Measurements from ENCODE around the gene KASH5.
"Not testable (repeated sequence)": the region's sequence is repeated elsewhere in the genome, so short reads cannot be mapped to it uniquely, and the experiment has no call there.

KASH5 gene

DNA sequence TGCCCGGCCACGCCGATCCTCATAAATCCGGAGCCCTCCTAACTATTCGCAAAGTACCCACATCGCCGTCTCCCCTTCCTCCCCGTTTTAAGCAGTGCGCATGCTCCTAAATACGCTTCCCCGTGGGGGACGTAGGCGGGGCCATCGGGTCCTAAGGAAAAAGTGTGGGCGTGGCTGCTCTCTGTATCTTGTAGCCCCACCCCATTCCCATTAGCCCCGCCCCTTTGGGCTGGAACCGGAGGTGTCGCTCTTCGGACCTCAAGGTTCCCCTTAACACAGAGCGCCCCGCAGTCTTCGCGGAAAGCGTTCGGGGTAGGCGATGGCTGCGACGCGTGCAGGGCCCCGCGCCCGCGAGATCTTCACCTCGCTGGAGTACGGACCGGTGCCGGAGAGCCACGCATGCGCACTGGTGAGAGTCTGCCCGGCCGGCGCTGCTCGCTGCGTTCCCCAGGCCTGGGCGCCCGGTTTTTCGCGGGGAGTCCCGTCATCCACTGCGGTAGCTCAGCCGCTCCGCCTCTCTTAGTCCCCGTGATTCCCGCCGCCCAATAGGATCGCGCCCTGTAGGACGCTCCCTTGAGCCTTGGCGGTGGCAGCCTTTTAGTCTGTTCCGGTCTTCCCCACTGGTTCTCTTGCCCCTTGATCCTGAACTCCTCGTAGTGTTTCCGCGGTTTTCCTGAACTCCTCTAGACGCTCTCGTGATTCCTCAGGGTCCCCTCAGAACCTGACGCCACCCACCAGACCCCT, 65.1 kb downstream of the KASH5 start, which contains the start of gene ALDH16A1:
ALDH16A1 (plus strand) TSS at position 213 of the 744 bp plus-strand sequence; CDS start at position 320, 107 bp downstream.
- DNase-seq (ENCODE audit: low read depth in 1 of 2, low spot score in 1 of 2): peak; percentile 96

DNA sequence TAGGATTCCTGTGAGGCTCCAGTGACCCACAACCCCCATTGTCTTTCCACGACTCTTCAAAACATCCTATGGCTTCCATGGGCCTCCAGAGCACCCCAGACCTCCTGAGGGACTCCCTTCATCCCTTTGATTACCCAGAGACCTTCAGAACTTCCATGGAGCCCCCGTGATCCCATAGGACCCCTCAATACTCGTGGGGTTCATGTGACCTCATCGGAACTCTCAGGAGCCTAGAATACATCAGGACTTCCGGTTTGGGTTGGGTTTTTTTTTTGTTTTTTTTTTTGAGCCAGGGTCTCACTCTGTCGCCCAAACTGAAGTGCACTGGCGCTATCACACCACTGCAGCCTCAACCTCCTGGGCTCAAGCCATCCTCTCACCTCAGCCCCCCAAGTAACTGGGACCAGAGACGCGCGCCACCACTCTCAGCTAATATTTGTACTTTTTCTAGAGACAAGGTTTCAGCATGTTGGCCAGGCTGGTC, 65.8 kb downstream of the KASH5 start:
- DNase-seq (ENCODE audit: low read depth in 1 of 2, low spot score in 1 of 2): no peak

DNA sequence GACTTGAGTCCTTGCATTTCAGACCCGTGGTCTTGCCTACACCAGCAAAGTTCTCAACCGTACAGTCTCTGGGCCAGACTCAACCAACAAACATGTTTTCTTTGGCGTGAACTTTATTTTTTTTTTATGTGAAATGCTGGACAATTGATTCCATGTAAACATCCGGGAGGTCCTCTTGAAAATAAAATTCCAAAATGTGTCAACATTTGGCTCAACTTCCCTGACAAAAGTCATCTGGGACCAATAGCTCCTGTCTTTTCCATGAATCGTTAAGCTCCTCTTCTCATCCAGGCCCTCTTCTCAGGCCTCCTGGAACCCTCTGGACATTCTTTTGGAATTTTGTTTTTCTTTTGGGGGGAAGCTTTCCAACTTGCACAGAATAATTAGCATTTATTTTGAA, 67.7 kb downstream of the KASH5 start:
- no peak for DNase-seq (ENCODE audit: low read depth in 1 of 2, low spot score in 1 of 2)

DNA sequence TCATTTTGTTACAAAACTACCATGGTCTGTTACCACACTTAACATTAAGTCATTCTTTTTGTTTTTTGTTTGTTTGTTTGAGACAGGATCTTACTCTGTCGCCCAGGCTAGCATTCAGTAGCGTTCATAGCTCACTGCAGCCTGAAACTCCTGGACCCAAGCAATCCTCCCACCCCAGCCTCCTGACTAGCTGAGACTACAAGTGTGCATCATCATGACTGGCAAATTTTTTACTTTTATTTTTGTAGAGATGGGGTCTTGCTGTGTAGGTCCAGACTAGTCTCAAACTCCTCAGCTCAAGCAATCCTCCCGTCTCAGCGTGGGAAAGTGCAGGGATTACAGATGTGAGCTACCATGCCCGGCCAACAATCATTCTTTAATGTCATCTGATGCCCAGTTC, 68.3 kb downstream of the KASH5 start:
- DNase-seq (ENCODE audit: low read depth in 1 of 2, low spot score in 1 of 2): no peak

DNA sequence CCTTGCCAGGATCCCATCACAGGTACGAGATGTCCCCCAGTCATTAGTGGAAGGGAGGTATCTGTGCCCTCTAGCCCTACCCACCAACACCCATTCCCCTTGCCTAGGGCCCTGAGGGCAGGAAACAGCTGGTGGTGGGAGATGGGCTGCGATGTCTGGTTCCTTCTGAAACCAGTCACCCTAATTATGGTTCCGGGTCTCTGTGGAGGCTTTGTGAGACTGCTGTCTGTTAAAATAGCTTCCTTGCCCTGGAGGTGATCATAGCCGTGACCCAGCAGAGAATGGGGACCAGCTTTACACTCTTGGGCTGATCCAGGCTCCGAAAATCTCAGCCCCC, 70.5 kb downstream of the KASH5 start:
- DNase-seq (ENCODE audit: low read depth in 1 of 2, low spot score in 1 of 2): no peak

DNA sequence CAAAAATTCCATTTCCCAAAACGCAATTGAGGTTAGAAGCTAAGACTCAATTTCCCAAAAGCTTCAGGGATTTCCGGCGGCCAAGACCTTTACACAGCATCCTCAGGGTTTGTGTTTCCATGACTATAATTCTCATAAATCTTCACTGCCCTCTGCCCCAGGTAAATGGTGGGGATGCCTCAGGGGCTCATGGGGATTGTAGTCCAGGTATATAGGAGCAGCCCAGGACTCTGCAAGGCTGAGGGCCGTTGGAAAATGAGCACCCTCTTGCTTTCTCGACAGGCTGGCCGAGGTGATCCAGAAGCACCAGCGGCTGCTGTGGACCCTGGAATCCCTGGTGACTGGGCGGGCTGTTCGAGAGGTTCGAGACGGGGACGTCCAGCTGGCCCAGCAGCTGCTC, 71.3 kb downstream of the KASH5 start:
- DNase-seq (ENCODE audit: low read depth in 1 of 2, low spot score in 1 of 2): no peak

DNA sequence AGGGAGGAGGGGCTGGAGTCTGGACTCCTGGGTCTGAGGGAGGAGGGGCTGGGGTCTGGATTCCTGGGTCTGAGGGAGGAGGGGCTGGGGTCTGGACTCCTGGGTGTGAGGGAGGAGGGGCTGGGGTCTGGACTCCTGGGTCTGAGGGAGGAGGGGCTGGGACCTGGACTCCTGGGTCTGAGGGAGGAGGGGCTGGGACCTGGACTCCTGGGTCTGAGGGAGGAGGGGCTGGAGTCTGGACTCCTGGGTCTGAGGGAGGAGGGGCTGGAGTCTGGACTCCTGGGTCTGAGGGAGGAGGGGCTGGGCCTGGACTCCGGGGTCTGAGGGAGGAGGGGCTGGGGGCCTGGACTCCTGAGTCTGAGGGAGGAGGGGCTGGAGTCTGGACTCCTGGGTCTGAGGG, 73.1 kb downstream of the KASH5 start:
- DNase-seq (ENCODE audit: low read depth in 1 of 2, low spot score in 1 of 2): not testable (repeated sequence)

DNA sequence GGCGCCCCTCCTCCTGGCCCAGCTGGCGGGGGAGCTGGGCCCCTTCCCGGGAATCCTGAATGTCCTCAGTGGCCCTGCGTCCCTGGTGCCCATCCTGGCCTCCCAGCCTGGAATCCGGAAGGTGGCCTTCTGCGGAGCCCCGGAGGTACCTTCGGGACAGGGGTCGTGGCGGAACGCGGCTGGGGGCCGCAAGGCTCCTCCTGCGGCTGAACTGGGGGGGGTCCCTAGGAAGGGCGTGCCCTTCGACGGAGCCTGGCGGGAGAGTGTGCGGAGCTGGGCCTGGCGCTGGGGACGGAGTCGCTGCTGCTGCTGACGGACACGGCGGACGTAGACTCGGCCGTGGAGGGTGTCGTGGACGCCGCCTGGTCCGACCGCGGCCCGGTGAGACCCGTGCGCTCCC, 73.6 kb downstream of the KASH5 start:
- no peak for DNase-seq (ENCODE audit: low read depth in 1 of 2, low spot score in 1 of 2)

DNA sequence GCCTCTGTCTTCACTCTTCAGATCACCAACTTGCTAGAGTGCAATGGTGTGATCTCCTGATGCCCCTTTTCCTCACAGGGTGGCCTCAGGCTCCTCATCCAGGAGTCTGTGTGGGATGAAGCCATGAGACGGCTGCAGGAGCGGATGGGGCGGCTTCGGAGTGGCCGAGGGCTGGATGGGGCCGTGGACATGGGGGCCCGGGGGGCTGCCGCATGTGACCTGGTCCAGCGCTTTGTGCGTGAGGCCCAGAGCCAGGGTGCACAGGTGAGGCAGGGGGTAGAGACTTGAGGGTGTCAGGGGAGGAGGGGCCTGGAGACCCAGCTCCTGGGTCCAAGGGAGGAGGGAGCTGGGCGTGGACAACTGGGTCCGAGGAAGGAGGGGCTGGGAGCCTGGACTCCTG, 74.4 kb downstream of the KASH5 start:
- no peak for DNase-seq (ENCODE audit: low read depth in 1 of 2, low spot score in 1 of 2)

DNA sequence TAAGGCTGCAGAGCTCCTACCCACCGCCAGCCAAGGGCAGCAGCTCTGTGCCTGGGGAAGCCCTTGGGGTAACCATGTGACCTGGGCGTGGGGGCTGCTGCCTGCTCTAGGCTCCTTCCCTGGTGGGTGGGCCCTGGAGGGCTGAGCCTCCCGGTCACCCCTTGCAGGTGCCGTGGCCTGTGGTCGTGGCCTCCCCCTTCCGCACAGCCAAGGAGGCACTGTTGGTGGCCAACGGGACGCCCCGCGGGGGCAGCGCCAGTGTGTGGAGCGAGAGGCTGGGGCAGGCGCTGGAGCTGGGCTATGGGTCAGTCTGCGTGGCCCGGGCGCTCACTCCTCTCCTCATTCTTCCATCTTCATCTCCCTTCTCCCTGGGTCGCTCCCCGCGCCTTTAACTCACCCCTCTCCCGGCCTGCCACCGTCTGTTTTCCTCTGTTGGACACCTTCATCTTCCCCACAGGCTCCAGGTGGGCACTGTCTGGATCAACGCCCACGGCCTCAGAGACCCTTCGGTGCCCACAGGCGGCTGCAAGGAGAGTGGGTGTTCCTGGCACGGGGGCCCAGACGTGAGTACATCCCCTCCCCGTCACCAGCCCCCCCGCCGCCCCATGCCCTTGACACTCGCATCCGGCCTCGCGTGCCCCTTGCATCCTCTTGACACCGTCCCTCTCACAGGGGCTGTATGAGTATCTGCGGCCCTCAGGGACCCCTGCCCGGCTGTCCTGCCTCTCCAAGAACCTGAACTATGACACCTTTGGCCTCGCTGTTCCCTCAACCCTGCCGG, 76.1 kb downstream of the KASH5 start:
- no peak for DNase-seq (ENCODE audit: low read depth in 1 of 2, low spot score in 1 of 2)

DNA sequence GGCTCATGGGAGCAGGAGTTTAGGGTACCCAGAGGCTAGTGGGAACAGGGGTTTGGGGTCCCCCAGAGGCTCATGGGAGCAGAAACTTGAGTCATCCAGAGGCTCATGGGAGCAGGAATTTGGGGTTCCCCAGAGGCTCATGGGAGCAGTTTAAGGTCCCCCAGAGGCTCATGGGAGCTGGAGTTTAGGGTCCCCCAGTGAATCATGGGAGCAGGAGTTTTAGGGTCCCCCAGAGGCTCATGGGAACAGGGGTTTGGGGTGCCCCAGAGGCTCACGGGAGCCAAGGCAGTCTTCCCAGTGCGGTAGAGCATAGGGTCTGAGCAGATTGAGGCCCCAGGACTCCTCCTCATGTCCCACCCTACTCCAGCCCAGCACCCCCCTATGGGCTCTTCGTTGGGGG, 77.3 kb downstream of the KASH5 start:
- no peak for DNase-seq (ENCODE audit: low read depth in 1 of 2, low spot score in 1 of 2)
